Activated CD8-positive, alpha-beta memory T cell treated with anti-CD3 and anti-CD28 coated beads, Interleukin-2, amount 50 U/mL, for 24 hours (primary cell): ENCODE results near the gene AURKAIP1.

ENCODE experiments used
- DNase-seq: peaks from one replicate; pipeline ENCODE4 v3.0.0-alpha.2; 2020; ENCODE audit errors: extremely low read depth

Gene AURKAIP1

GRCh38 chr1:1361233-1361981, 13.6 kb downstream of the AURKAIP1 start:
- DNase-seq = no peak

- no peak for DNase-seq
These were observed 14.4 kb downstream of the AURKAIP1 start for GRCh38 chr1:1360506-1361169.

DNA sequence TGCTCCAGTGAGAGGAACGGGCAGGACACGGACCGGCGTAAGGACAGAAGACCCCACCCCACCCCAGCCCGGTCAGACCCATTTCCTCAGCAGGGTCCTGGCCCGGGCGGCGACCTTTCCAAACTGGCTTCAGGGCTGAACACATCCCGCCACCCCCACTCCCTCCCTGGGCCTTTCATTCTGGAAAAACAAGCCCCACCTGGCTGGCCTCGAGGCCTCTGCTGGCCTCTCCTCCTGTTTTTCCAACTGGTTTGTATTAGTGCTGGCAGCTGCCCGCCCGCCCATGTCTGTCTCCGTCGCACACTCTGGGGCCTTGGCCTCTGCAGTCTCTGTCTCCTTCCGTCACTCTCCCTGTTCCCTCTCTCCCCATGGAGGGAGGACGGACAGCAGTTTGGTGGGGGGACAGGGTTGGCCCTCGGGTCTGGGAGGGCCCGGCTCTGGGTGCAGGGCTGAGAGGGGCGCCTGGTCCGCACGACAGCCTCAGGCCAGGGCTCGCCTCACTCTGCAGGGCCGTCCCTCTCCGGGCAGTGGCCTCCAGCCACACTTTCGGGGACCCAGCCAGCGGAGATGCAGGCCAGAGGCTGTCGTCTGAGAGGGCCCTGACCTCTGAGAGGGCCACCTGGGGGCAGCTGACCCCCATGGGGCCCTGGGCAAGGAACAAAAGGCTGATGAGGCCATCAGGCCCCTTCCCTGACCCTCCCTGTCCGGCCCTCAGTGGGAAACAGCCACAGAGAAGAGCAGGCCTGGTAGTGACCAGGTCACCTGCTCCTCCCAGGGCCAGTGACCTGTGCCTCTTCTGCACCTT, 15.1 kb downstream of the AURKAIP1 start:
- DNase-seq = no peak

- DNase-seq = no peak
These were observed 15.7 kb downstream of the AURKAIP1 start for GRCh38 chr1:1359308-1359663.

DNA sequence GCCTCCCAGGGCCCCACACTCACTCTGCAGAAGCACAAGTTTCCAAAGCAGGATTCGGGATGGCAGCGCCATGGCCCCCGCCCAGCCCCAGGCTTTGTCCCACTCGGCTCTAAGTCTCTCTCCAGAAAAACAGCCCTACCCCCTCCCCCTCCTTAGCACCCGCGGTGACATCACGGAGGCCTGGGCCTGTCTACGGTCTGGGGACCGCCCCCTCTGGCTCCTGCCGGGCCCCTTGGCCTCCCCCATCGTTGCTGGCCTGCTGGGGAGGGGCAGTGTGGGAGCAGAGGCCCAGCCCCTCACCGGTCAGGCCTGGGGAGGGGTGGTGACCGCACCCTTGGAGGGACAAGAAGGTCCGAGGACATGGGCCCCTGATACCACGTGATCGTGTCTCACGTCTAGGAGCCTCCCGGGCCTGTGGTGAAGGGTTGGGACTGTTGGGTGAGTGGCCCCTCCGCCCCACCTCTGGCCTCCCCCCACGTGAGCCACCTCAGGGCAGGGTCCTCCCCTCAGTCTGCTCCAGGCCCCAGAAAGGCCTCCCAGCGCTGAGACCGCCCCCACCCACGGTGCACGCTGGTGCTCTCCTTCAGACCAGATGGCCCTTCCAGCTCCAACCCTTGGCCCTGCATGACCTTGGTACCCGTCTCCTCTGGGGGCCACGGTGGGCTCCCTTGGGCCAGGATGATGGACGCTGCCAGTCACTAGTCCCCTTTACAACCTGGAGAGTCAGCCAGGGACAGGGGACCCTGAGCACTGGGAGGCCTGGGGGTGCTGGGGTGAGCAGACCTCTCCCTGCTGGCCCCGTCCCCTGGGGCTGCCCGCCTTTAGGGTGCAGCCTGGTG, 16.4 kb downstream of the AURKAIP1 start, which contains the start of gene MXRA8:
TSS of gene MXRA8 (minus strand) at position 123 of the 839 bp plus-strand sequence. CDS start at position 72, 51 bp downstream.
- DNase-seq = no peak

GRCh38 chr1:1357871-1358432, 17.1 kb downstream of the AURKAIP1 start:
- DNase-seq = no peak

DNA sequence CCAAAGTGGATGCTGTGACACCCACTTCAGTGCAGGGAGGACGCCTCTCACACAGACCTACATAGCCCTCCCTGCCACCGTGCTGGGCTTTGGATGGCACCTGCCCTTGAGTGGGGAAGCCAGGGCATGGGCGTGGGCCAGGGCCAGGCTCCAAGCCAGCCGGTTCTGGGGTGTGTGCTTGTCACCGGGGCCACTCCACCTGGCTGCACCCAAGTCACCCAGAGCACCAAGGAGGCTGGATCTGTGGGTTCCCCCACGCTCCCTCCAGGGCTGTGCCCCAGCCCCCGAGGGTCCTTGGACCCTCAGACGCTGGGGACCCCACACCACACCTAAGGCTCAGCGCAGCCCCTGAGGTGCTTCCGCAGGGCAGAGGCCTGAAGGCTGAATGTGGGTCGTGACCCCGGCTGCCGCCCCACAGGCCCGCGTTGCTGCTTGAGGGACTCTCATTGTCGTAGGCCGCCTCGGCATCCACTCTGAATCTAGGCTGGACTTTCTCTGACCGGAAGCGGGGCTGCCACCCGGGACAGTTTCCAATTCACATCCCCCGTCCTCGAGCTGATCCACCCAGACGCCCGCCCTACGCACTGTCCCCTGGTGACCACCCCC, 18.1 kb downstream of the AURKAIP1 start:
- no peak for DNase-seq

- DNase-seq = no peak
These were observed 18.7 kb downstream of the AURKAIP1 start for GRCh38 chr1:1356166-1356795.

- no peak for DNase-seq
These were observed 19.6 kb downstream of the AURKAIP1 start for GRCh38 chr1:1355416-1355815.

- DNase-seq = no peak
These were observed 20.4 kb downstream of the AURKAIP1 start for GRCh38 chr1:1354271-1355247.

DNA sequence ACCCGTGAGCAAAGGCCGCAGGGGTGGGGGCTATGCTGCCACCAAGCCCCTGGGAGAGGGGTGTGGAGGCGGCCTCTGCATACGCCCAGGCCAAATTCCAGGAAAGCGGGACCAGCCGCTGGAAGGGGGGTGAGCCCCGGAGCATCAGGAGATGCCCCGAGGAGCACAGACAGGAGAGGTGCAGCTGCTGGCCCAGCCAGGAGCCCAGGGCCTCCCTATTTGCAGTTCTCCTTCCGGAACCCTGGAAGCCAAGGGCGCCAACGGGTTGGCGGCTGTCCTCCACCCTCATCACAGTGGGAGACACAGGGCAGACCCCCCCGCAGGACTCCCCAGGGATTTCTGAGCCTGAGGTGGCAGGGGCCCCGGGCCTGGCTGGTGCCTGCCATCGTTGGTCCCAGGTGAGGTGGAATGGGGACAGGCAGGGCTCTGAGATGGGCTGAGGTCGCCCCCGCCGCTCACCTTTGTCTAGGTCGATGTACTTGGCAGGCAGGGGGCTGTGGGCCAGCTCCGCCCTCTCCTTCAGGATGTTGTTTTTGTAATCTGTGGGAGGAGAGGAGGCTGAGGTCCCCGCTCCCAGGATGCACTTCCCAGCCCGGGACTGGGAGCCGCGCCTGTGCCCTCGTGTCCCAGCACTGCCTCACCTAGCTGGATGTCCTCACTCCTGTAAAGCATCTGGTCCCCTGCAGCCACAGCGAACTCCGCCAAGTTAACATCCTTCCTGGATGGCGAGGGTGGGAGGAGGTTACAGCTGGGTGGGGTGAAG, 21.4 kb downstream of the AURKAIP1 start:
- DNase-seq = no peak

DNA sequence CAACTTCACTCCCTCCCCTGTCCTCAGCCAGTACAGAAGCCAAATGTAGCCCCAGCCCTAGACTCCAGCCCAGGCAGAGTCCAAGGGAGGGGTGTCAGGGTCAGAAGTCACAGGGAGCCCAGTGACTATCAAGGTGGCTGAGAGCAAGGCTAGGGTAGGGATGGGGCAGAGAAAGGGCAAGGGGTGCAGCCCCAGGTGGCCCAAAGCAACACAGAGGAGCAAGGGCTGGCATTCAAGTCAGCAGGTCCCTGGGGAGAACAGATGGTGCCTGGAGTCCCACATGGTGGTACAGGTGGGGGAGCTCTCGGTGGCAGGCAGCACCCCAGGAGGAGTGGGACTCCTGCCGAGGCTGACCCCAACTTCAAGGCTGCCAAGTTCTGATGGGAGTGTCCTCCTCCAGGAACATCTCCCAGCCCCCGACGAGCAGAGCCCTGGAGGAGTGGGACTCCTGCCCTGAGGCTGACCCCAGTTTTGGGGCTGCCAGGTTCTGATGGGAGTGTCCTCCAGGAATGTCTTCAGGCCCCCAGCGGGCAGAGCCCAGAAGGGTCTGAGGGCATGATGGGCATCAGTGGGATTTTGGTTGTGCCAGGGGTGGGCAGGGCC, 22.1 kb downstream of the AURKAIP1 start:
- no peak for DNase-seq

- DNase-seq = no peak
These were observed 23.2 kb downstream of the AURKAIP1 start for GRCh38 chr1:1351511-1352427.

- DNase-seq = no peak
These were observed 25.6 kb downstream of the AURKAIP1 start, which contains the start of gene DVL1 for GRCh38 chr1:1349256-1350012. Gene DVL1, minus strand, starts transcription at chr1:1349418. Its CDS starts 353 bp downstream, at chr1:1349065.

GRCh38 chr1:1348420-1349255, 26.4 kb downstream of the AURKAIP1 start:
- no peak for DNase-seq
